H9 (cell line): ENCODE measurements around the gene AGGF1. TPM values are rescaled to one million over a fixed set of nuclear protein-coding genes. Genes with fewer than 3 reads are reported as not detected.

Source experiments
- total RNA-seq: library from RNA; stranded (reverse); gene quantifications from 2 replicates; pipeline ENCODE4 v1.2.1, GENCODE V29; 2021

AGGF1 gene
- total RNA-seq, 1 experiment from 2014 or later = 13.6 TPM

Other genes starting within 250 kb of the AGGF1 start
- 22.4 and 23.0 TPM in 2 replicates for gene F2RL1, start 211.4 kb upstream of the AGGF1 start, total RNA-seq
- not detected in 2 replicates for gene S100Z, start 180.4 kb upstream of the AGGF1 start, total RNA-seq
- not detected in 2 replicates for gene CRHBP, start 77.4 kb upstream of the AGGF1 start, total RNA-seq
- 7.6 and 7.8 TPM in 2 replicates for gene ZBED3, start 56.9 kb downstream of the AGGF1 start, total RNA-seq
- gene PDE8B, start 180.3 kb downstream of the AGGF1 start, total RNA-seq = 0.07 TPM in 1 of 2 replicates, not detected in the other